AG04450 (cell line): ENCODE data around the gene EID3. TPM values are rescaled to one million over a fixed set of nuclear protein-coding genes. Genes with fewer than 3 reads are reported as not detected.

Experiments used
- CTCF ChIA-PET: fragments of 300-600, 350-600 bp; formaldehyde crosslinking; extraction: SDS; loops from one replicate; lab custom pipeline; 2022; ENCODE audit warnings: antibody characterized with exemption, inconsistent platforms; lab: Charles Lee
- POLR2A ChIA-PET: fragments of 350-600 bp; formaldehyde crosslinking; extraction: SDS; loops from one replicate; lab custom pipeline; 2021; ENCODE audit warnings: antibody characterized with exemption, inconsistent platforms; lab: Yijun Ruan, JAX
- DNase-seq: peaks from one replicate; pipeline ENCODE4 v3.0.0-alpha.2; 2011; ENCODE audit warnings: low read depth, low spot score
- H3K27ac ChIP-seq: one replicate; pipeline ENCODE4 v1.5.1; 2012; ENCODE audit warnings: low read depth, low read length, control low read depth
- H3K27me3 ChIP-seq: one replicate; pipeline ENCODE4 v1.6.0; 2012; ENCODE audit warnings: low read length; ENCODE audit not compliant: control insufficient read depth, insufficient read depth
- H3K4me3 ChIP-seq: 2 replicates; pipeline ENCODE4 v1.5.1; 2011; ENCODE audit warnings: mild to moderate bottlenecking, low read depth, low read length, control low read depth
- H3K9me3 ChIP-seq: 2 replicates; pipeline ENCODE4 v1.5.1; 2012; ENCODE audit warnings: low read length; ENCODE audit not compliant: control insufficient read depth, insufficient read depth
- CTCF ChIP-seq: IDR thresholded peaks from 2 replicates; pipeline ENCODE4 v1.5.1; 2011; ENCODE audit warnings: low read depth, low read length, control low read depth, inconsistent platforms
- polyA plus RNA-seq: library from polyadenylated mRNA; depleted of rRNA; stranded (reverse); fragments of >200 nt; gene quantifications from 2 replicates; pipeline ENCODE4 v1.2.3, GENCODE V29; 2011

The EID3 gene
- polyA plus RNA-seq, 1 experiment: 2.5 TPM

DNA sequence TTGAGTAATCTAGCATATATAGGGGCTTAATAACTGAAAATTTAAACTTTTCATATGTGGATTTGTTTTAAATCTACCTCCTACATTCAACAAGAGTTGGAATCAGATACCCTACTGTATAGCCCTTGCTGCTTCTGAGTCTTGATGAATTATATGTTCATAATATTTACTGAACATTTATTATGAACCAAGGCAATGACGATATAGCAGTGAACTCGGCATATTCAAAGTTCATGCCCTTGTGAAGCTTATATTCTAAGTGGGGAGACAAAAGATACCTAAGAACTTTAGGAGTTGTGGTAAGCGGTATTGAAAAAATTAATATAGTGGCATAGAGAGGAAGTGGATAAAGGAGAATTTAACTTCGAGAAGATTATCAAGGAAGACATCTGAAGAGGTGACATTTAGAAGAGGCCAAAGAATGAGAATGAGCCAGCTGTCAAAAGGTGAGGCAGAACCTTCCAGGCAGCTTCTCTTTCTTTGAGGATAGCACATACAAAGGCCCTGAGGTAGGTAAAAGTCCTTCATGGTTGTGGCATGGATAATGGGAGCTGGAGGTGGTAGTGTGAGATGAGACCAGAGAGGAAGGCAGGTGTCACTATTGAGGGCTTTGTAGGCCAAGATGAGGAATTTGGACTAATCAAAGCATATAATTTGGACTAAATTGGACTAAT, 10.2 kb downstream of the EID3 start:
- Histone ChIP-seq H3K4me3 (no peak overlapping the region), H3K27me3 (no peaks in the 10 kb centered on the region), H3K27ac (no peak overlapping the region), H3K9me3 (no peaks in the 10 kb centered on the region)
- POLR2A ChIA-PET: no interaction called here
- DNase-seq: no peak
- CTCF ChIA-PET: interaction anchor here (1.0 to 1.2 kb wide), 2 partner anchors 28 to 113 kb away, joined by 3 to 6 read pairs; no protein-coding TSS in a partner anchor
- TF ChIP-seq CTCF: no peak

DNA sequence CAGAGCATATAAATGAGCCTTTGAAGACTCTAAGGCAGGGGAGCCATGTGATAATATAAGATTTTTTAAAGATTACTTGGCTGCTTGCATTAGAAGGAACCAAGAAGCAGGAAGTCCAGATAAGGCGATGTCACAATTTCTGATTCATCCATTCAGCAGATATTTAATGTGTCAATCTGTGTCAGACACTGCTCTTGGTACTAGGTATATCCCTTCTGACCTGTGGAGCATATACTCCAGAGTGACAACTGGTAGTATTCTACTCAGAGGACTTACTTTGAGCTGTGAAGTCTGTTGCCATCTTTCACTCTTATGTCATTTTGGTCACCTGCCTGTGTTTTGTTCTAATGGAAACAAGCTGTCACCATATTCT, 10.7 kb downstream of the EID3 start:
- H3K4me3 ChIP-seq: no peak overlapping the region

DNA sequence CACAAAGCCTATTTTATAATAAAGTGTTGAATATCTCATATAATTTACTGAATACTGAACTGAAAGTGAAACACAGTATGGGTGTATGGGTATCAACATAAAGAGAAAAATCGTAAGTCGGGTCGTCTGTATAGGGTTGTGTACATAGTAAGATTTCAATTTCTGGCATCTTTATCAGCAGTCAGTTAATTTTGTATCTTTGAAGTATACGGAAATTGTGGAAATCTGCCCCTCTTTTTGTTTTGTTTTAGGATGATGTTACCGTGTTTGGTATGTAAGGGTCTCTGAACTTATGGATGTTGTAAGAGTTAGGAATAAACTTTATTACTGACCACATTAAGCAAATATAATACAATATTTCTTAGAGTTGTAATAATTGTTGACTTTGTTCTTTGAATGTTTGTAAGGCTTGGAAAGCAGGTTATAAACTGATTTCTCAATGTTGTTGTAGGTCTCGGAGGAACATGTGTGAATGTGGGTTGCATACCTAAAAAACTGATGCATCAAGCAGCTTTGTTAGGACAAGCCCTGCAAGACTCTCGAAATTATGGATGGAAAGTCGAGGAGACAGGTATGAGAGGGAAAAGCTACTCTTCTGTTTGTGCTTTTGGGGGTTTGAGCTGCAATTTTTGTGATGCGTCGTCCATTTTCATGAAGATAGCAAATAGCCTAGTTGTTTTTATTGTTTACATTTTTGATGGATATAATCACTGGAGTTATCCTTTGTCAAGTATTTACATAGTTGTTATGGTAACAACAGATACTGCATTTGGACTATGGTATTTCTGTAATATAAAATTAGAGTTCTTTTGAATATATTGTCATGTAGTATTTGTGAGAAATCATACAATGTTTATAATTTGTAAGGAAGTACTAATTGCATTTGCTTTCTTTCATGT, 12.0 kb downstream of the EID3 start:
- ChIA-PET CTCF (interaction anchor here (0.7 to 1.2 kb wide), 4 partner anchors 66 to 208 kb away, joined by 3 to 7 read pairs (median 5); no protein-coding TSS in a partner anchor), POLR2A (interaction anchor here (0.7 to 1.2 kb wide), 3 partner anchors 12 to 339 kb away, joined by 3 to 9 read pairs (median 3); partner anchors contain the start of gene EID3)
- no peak for DNase-seq
- peak overlapping the region; percentile 32 for H3K27ac ChIP-seq
- TF ChIP-seq CTCF: no peak
- no peak overlapping the region for H3K4me3 ChIP-seq
- no peaks in the 10 kb centered on the region for H3K9me3 ChIP-seq
- H3K27me3 ChIP-seq: no peaks in the 10 kb centered on the region

More for the DNA sequence above, 10.7 kb downstream of the EID3 start:
- ChIA-PET CTCF (interaction anchor here (1.0 kb wide), 1 partner anchor 27 kb away, joined by 3 read pairs; no protein-coding TSS in a partner anchor), POLR2A (no interaction called here)
- TF ChIP-seq CTCF: no peak
- Histone ChIP-seq H3K27ac (no peak overlapping the region), H3K27me3 (no peaks in the 10 kb centered on the region), H3K9me3 (no peaks in the 10 kb centered on the region)
- DNase-seq: no peak

GRCh38 chr12:104316936-104317335, 13.4 kb downstream of the EID3 start:
- Histone ChIP-seq H3K4me3 (no peak overlapping the region), H3K27ac (no peak overlapping the region), H3K9me3 (no peaks in the 10 kb centered on the region), H3K27me3 (no peaks in the 10 kb centered on the region)
- DNase-seq: no peak
- CTCF ChIA-PET: interaction anchor here (1.1 to 1.2 kb wide), 2 partner anchors 9 to 208 kb away, joined by 3 to 5 read pairs; no protein-coding TSS in a partner anchor
- POLR2A ChIA-PET: interaction anchor here (1.2 kb wide), 2 partner anchors 30 to 31 kb away, joined by 3 to 9 read pairs; no protein-coding TSS in a partner anchor
- TF ChIP-seq CTCF: no peak
